WTC11 (cell line): ENCODE measurements around the gene GCDH. TPM values are rescaled to one million over a fixed set of nuclear protein-coding genes. Genes with fewer than 3 reads are reported as not detected.

Source experiments
- ATAC-seq: fragments of 200-7000 bp; cut with Tn5 transposase; 2 replicates; pipeline ENCODE4 v1.10.0; 2021; ENCODE audit warnings: mild to moderate bottlenecking, moderate library complexity
- CTCF ChIA-PET: fragments of 300-600 bp; sonication (Branson Sonifier 250); formaldehyde crosslinking; loops from one replicate; lab custom pipeline; 2021; ENCODE audit warnings: antibody characterized with exemption; lab: Charles Lee
- POLR2A ChIA-PET: fragments of 350-600 bp; sonication (Branson Sonifier 250); formaldehyde crosslinking; loops from one replicate; lab custom pipeline; 2021; ENCODE audit warnings: antibody characterized with exemption; lab: Charles Lee
- DNase-seq: peaks from one replicate; pipeline ENCODE4 v3.0.0; 2021; ENCODE audit warnings: low spot score
- H3K27ac Mint-ChIP-seq: 2 replicates; pipeline ENCODE4 v1.8.0; 2021; ENCODE audit warnings: mixed read lengths
- H3K27me3 Mint-ChIP-seq: 2 replicates; pipeline ENCODE4 v1.8.0; 2021; ENCODE audit warnings: low read depth, mild to moderate bottlenecking, moderate library complexity, mixed read lengths
- H3K36me3 Mint-ChIP-seq: 2 replicates; pipeline ENCODE4 v1.8.0; 2021; ENCODE audit warnings: mixed read lengths
- H3K4me1 Mint-ChIP-seq: 2 replicates; pipeline ENCODE4 v1.8.0; 2022; ENCODE audit warnings: mixed read lengths
- H3K4me3 Mint-ChIP-seq: 2 replicates; pipeline ENCODE4 v1.8.0; 2021; ENCODE audit warnings: mild to moderate bottlenecking, moderate library complexity, mixed read lengths
- H3K9me3 Mint-ChIP-seq: 2 replicates; pipeline ENCODE4 v1.8.0; 2021; ENCODE audit warnings: mixed read lengths
- ARID4B ChIP-seq: sonication (generic); formaldehyde crosslinking; IDR thresholded peaks from 2 replicates; pipeline ENCODE4 v1.8.0; 2023; ENCODE audit warnings: missing genetic modification reagents, mild to moderate bottlenecking, borderline replicate concordance
- ATF3 ChIP-seq: sonication (generic); formaldehyde crosslinking; conservative IDR thresholded peaks from 2 replicates; pipeline ENCODE4 v1.8.1; 2022; ENCODE audit warnings: mild to moderate bottlenecking, missing genetic modification reagents
- E2F1 ChIP-seq: sonication (generic); formaldehyde crosslinking; IDR thresholded peaks from 2 replicates; pipeline ENCODE4 v1.8.0; 2022; ENCODE audit warnings: mild to moderate bottlenecking, missing genetic modification reagents
- E2F4 ChIP-seq: sonication (generic); formaldehyde crosslinking; IDR thresholded peaks from 2 replicates; pipeline ENCODE4 v1.8.1; 2022; ENCODE audit warnings: low read depth, mild to moderate bottlenecking, moderate library complexity, missing genetic modification reagents, borderline replicate concordance
- ETV6 ChIP-seq: sonication (generic); formaldehyde crosslinking; IDR thresholded peaks from 2 replicates; pipeline ENCODE4 v1.8.1; 2022; ENCODE audit warnings: mild to moderate bottlenecking, missing genetic modification reagents
- FOXJ3 ChIP-seq: sonication (generic); formaldehyde crosslinking; IDR thresholded peaks from 2 replicates; pipeline ENCODE4 v1.9.0; 2021; ENCODE audit warnings: missing genetic modification reagents, mild to moderate bottlenecking, borderline replicate concordance
- HMGXB4 ChIP-seq: sonication (generic); formaldehyde crosslinking; IDR thresholded peaks from 2 replicates; pipeline ENCODE4 v1.8.1; 2023; ENCODE audit warnings: mild to moderate bottlenecking, moderate library complexity, missing genetic modification reagents
- JAZF1 ChIP-seq: fragments of 250-450 bp; sonication (Bioruptor Pico); IDR thresholded peaks from 2 replicates; pipeline ENCODE4 v1.9.0; 2021; ENCODE audit warnings: moderate library complexity, mild to moderate bottlenecking, inconsistent platforms
- KAT7 ChIP-seq: sonication (generic); formaldehyde crosslinking; IDR thresholded peaks from 2 replicates; pipeline ENCODE4 v1.8.1; 2023; ENCODE audit warnings: missing genetic modification reagents, mild to moderate bottlenecking, borderline replicate concordance
- MYBL2 ChIP-seq: sonication (generic); formaldehyde crosslinking; IDR thresholded peaks from 2 replicates; pipeline ENCODE4 v1.8.1; 2023; ENCODE audit warnings: mild to moderate bottlenecking, moderate library complexity, missing genetic modification reagents
- NFATC4 ChIP-seq: fragments of 250-450 bp; sonication (Bioruptor Pico); IDR thresholded peaks from 2 replicates; pipeline ENCODE4 v1.9.0; 2021; ENCODE audit warnings: mild to moderate bottlenecking
- NR3C1 ChIP-seq: sonication (generic); formaldehyde crosslinking; conservative IDR thresholded peaks from 2 replicates; pipeline ENCODE4 v1.8.1; 2023; ENCODE audit warnings: low read depth, mild to moderate bottlenecking, missing genetic modification reagents
- RELA ChIP-seq: sonication (generic); formaldehyde crosslinking; IDR thresholded peaks from 2 replicates; pipeline ENCODE4 v1.8.1; 2022; ENCODE audit warnings: missing genetic modification reagents, mild to moderate bottlenecking, borderline replicate concordance
- SOX15 ChIP-seq: fragments of 250-450 bp; sonication (Bioruptor Pico); IDR thresholded peaks from 2 replicates; pipeline ENCODE4 v1.9.0; 2021; ENCODE audit warnings: mild to moderate bottlenecking
- STAT6 ChIP-seq: sonication (generic); formaldehyde crosslinking; conservative IDR thresholded peaks from 2 replicates; pipeline ENCODE4 v1.8.1; 2023; ENCODE audit warnings: mild to moderate bottlenecking, low read depth, missing genetic modification reagents, moderate library complexity
- ZNF263 ChIP-seq: sonication (generic); formaldehyde crosslinking; IDR thresholded peaks from 2 replicates; pipeline ENCODE4 v1.8.1; 2022; ENCODE audit warnings: low read depth, mild to moderate bottlenecking, moderate library complexity, missing genetic modification reagents
- ZNF423 ChIP-seq: fragments of 250-450 bp; sonication (Bioruptor Pico); IDR thresholded peaks from 2 replicates; pipeline ENCODE4 v2.1.2; 2022; ENCODE audit warnings: mild to moderate bottlenecking, moderate library complexity
- ZNF512 ChIP-seq: sonication (generic); formaldehyde crosslinking; IDR thresholded peaks from 2 replicates; pipeline ENCODE4 v1.8.1; 2022; ENCODE audit warnings: missing genetic modification reagents, borderline replicate concordance
- total RNA-seq: library from RNA; stranded (reverse); gene quantifications from 3 replicates; pipeline ENCODE4 v1.2.3, GENCODE V29; 2021

GCDH gene
- total RNA-seq, 1 experiment from 2014 or later: 69.0 TPM

GRCh38 chr19:12885749-12886650 lies 5.0 kb upstream of the GCDH start (continued):
- TF ChIP-seq ARID4B (no peak), ZNF423 (CRISPR knock-in tag) (peak; percentile 0; the same call in 1 of the 2 replicates), HMGXB4 (CRISPR knock-in tag) (peak; percentile 50; the same call in 1 of the 2 replicates), ETV6 (CRISPR knock-in tag) (no peak), SOX15 (no peak), ZNF263 (CRISPR knock-in tag) (no peak), ZNF512 (CRISPR knock-in tag) (no peak), NFATC4 (no peak), E2F4 (0 out of 2 replicates have a peak, but pooled peaks have one; percentile 23)

GRCh38 chr19:12886651-12886968 lies 4.3 kb upstream of the GCDH start:
- H3K36me3 Mint-ChIP-seq: peaks cover 10% of the 10 kb centered on the region; the same call in 1 of the 2 replicates
- peaks cover 47% of the 10 kb centered on the region for H3K27me3 Mint-ChIP-seq
- ChIA-PET CTCF (interaction anchor here (0.6 to 2.8 kb wide), 7 partner anchors 13 to 113 kb away, joined by 3 to 63 read pairs (median 11); no protein-coding TSS in a partner anchor), POLR2A (interaction anchor here (1.1 to 2.9 kb wide), 2 partner anchors 14 kb away, joined by 3 to 18 read pairs; no protein-coding TSS in a partner anchor)
- DNase-seq (no peak), ATAC-seq (no peak)
- H3K4me3 Mint-ChIP-seq: peak overlapping the region; percentile 72
- peaks cover 5% of the 10 kb centered on the region for H3K9me3 Mint-ChIP-seq
- peaks cover 15% of the 10 kb centered on the region for H3K4me1 Mint-ChIP-seq
- H3K27ac Mint-ChIP-seq: no peak overlapping the region
- TF ChIP-seq E2F1 (no peak), KAT7 (CRISPR knock-in tag) (no peak), JAZF1 (CRISPR knock-in tag) (no peak), NR3C1 (CRISPR knock-in tag) (no peak), FOXJ3 (CRISPR knock-in tag) (no peak), ATF3 (CRISPR knock-in tag) (no peak), RELA (CRISPR knock-in tag) (no peak), NFATC4 (no peak), MYBL2 (CRISPR knock-in tag) (no peak), STAT6 (CRISPR knock-in tag) (no peak), SOX15 (no peak)
